ENCODE data around the gene TRIM10.
"Not testable (repeated sequence)": the region's sequence is repeated elsewhere in the genome, so short reads cannot be mapped to it uniquely, and the experiment has no call there.

TRIM10 gene

DNA sequence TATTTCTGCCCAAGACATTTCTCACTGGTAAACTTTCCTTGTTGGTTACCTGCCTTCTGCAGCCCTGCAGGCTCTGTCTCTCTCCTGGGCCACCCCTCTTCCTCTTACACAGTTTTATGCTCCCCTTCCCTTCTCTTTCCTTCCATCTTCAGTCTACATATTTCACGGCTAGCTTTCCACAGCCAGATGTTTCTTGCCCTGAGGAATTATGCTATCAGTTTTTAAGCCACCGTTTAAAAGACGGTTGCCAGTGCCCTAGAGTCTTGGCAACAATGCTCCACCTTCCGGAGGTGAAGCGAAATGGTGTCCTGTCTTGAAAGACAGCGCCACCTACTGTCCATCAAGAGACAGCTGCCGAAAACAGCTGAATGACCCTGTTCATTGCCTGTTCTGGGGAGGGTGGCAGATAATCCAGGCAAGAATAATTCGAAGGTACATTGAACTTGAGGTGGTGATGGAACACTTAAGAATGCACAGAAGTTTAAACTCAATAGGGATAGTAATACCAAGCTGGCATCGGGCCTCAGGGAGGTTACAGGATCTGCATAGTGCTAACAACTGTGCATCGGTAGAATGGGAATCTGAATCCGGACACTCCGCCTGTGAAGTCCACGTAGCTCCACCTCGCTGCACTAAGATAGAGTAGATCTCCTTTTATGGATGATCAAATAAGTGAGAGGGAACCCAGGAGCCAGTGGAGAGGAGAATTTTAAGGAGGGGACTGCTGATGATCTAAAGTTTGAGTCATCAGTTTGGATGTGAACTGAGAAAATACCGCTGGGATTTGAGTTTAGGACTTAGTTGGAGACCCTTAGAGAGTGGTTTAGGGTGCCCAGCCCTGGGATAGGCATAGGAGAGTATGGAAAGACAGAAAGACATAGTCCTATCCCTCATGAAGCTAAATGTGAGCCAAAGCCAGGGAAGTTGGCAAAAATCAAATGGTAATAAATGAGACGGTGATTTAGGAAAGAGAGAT, 29.8 kb downstream of the TRIM10 start:
- in situ Hi-C loops (cut with HindIII; ENCODE audit: low sequenced_read_pairs): no loop called here

DNA sequence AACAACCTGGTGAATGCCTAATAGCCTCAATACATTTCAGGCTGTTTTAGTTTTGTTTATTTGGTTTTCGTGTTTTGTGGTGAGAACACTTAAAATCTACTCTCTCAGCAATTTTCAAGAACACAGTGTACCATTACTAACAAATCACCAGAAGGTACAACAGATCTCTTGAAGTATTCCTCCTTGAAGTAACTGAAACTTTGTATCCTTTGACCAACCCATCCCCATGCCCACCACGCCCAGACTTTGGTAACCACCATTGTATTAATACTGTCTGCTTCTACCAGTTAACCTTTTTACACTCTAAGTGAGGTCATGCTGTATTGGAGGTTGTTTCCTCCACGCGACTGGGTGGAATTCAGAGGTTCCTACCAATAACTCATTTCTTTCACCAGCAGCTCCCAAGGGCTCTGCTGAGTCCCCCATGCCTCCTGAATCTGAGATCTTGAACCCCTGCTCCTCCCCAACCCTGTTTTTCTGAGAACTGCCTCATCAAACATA, 30.8 kb downstream of the TRIM10 start:
- in situ Hi-C loops (cut with HindIII; ENCODE audit: low sequenced_read_pairs): no loop called here

DNA sequence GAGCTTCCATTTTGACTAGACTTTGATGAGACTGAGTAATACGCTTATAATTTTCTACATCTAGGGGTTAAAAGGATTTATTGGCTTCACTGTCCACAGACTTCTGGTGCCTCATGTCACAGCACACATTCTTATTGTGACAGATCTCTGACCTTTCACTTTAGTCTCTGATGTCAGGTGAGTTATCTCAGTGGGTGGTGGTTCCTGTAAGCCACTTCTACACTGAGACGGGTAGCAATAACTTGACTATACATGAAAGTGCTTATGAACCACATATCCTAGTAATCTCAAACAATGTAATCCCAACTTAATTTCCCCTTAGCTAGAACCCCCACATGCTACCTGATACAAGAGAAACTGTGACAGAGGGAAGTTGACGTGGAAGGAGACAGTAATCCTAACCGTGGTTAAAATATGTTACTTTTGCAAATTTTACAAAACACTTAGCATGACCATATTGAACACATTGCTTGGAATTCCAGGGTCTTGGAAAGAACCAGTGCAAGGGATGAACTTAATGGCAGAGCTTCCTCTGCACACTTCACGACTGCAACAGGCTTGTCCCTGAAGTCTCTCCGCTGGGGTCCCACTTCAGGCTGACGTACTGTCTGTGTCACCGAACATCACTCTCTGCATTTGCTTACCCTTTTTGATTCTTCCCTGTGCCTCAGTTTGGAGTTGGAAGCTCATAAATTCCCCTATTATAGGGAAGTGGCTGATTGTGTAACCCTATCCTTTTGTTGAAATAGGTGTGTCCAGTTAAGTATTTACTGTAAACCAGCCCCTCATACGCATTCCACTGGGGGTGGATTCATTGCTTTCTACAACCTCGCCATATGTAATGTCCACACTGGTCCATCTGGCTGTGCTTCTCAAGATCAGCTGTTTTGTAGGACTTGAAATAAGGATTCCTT, 31.5 kb downstream of the TRIM10 start:
- in situ Hi-C loops (cut with HindIII; ENCODE audit: low sequenced_read_pairs): no loop called here

DNA sequence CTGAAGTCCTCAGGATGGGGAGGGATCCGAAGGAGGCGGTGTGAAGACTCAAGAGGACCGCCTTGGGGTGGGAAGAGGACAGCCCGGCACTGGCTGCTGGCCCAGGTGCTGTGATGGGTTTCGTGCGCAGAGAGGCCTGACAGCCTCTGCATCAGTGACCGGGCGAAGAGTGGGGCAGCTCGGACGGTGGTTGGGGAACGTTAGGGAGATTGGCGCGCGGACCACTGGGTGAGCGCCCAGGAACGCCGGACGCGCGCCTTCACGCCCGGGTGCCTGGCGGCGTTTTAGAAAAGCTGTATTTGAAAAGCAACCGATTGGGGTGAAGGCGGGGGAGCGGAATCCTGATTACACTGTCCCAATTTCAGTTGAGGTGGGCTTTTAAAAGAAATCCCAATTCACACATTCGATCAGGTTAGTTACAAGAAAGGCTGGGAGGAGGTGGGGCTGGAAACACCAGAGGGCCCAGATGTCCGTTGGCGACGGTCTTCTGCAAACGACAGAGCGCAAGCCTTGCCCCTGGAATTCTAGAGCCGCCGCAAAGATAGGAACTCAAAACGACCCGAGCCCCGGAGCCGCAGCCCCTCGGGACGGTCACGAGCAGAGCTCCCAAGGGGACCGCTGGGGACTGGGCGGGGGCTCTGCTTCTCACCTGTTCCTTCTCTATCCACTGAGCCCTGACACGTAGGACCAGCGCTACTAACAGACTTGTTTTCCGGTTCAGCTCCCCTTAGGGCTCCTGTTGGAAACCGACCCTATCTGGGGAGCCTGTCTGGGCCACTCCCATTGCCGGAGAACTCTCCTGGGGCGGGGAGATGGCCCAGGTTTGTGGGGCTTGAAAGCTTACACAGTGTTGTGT, 33.5 kb downstream of the TRIM10 start:
- in situ Hi-C loops (cut with HindIII; ENCODE audit: low sequenced_read_pairs): no loop called here

DNA sequence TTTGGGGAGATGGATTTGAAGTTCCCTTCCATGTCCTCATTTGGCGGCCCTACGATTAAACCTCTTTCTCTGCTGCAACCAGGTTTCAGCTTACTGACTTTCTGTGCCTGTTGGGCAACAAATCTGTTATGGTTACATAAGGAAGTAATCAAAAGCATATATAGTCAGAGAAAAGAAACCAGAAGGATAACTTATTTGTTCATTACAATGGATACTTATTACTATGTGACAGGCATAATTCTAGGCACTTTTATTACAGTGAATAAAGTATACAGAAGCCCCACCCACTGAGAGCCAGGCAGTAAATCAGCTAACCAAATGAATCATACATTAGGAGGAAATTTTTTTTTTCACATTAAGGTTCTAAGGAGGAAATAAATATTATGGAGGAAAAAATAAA, 38.5 kb downstream of the TRIM10 start:
- in situ Hi-C loops (cut with HindIII; ENCODE audit: low sequenced_read_pairs): no loop called here

DNA sequence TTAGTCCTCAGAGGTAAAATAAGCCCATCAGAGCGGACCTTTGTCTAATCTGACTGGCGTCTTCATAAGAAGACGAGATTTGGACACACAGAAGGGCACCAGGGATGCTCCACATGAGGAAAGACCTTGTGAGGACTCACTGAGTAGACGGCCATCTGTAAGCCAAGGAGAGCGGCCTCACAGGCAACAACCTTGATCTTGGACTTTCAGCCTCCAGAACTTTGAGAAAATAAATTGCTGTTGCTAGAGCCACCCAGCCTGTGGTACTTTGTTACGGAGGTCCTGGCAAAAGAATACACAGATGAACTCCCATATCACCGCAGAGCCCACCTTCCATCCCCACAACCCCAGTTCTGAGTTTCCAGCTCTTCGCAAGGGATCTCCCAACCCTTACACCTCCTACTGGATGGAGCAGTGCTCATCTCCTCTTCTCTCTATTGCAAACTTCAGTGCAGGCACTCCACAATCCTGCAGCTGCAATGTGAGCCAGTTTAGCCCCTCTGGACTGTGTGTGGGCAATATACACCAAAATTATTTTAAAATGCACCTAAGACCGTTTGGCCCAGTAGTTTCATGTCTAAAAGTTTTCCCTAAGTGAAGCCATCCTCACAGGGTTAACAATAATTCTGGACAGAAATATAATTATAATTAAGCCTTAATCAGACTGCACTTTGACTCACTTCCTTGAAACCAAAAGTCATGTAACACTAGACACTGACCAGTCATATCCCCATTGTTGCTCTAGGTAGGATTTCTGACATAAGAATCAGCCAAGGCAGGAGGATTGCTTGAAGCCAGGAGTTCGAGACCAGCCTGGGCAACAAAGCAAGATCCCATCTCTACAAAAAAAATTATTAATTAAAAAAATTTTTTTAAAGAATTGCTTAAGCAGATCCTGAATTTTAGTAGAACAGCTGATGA, 39.3 kb downstream of the TRIM10 start:
- in situ Hi-C loops (cut with HindIII; ENCODE audit: low sequenced_read_pairs): no loop called here

DNA sequence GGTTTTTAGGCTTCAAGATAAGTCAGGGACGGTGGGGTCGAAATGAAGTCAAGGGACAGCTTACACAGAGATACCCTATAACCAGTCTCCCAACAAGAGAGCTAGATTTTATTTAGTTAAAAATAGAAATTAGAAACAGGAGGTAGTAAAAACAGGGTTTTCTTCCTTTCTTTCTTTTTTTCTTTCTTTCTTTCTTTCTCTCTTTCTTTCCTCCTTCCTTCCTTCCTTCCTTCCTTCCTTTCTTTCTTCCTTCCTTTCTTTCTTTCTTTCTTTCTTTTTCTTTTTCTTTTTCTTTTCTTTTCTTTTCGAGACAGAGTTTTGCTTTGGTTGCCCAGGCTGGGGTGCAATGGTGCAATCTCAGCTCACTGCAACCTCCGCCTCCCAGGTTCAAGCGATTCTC, 42.3 kb downstream of the TRIM10 start:
- in situ Hi-C loops (cut with HindIII; ENCODE audit: low sequenced_read_pairs): not testable (repeated sequence)

DNA sequence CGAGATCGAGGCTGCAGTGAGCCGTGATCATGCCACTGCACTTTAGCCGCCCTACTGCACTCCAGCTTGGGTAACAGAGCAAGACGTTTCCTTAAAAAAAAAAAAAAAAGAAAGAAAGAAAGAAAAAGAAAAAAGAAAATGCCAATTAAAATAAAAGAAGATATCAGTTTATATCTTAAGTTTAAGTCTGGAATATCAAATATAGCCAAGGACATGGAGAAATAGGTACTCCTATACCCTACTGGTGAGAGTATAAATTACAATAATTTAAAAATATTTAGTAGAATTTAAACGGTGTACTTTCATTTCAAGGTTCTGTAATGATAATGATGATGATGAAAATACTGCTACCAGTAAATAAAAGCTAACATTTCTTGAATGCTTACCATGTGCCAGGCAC, 44.3 kb downstream of the TRIM10 start:
- in situ Hi-C loops (cut with HindIII; ENCODE audit: low sequenced_read_pairs): no loop called here

DNA sequence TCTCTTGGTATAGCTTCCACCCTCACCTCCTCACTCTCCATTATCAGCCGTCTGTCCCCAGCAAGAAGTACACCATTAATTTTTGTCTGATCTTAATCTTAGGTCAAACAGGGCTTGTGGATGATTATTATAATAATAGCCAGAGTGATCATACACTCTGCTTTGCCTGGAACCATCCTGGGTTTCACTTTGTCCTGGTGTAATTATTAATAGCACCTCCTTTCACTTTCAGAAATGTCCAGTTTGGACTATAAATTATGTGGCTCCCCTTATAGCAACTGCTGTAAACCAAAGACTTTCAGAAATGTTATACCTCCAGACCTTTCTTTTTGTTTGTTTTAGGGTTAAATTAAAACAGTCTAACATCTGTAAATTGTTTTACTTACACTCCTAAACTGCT, 47.2 kb downstream of the TRIM10 start:
- in situ Hi-C loops (cut with HindIII; ENCODE audit: low sequenced_read_pairs): no loop called here

DNA sequence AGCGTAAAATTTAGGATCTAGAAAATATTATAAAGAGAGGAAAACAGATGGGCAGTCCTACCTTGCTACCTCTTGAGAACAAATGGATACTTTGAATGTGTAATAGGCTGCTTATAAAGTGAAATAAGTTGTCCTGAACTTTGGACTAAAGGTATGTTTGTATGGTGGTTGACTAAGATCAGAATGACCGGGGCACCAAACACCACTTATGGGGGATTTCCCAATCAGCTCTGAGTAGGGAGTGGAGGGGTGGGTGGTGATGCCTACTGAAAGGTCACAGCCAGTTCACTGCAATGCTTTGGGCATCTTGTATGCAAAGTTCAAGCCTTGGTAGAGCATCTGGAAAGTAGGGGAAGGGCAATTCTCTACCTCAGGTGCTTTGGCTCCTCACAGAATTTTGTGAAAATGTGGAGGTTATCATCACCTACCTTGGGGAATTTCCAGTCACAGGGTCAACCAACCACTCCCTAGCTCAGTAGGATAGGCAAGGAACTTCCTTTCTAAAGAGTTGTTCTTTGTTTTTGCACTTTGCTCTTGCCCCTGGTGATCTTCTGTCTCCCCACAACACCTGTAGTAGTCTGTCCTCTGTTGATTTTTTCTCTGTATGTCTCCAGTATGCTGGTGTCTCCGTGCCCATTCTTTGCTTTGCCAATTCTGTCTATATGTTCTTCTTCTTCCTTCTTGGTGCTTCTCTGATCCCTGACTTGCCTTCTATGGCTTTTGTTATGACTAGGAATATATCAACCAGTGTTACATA, 47.8 kb downstream of the TRIM10 start, which contains the start of gene TRIM31:
TSS of gene TRIM31 (minus strand) at position 88 of the 757 bp plus-strand sequence. CDS start 285 bp downstream, outside the sequence.
- in situ Hi-C loops (cut with HindIII; ENCODE audit: low sequenced_read_pairs): no loop called here

DNA sequence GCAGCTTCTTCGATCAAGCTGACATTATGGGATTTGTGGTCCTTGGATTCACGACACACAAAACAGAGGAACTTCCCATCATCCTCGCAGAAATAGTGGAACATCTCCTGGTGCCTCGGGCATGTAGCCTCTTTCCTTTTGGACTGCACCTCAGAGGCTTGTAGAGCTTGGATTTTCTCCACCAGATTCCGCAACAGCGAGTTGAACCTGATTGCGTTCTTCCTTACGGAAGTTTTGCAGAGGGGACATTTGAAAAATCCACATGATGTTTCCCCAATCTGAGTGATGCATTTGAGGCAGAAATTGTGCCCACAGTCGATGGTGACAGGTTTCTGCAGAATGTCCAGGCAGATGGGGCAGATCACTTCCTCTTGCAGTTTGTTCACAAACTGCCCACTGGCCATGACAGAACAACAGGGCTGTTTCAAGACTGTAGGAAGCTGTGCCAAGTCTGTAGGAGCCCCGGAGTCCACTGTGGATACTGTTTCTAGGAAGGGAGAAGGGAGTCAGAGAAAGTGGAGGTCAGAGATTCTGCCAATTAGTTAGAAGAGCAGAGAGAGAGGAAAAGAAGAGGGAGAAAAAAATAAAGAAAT, 48.5 kb downstream of the TRIM10 start:
- in situ Hi-C loops (cut with HindIII; ENCODE audit: low sequenced_read_pairs): no loop called here

DNA sequence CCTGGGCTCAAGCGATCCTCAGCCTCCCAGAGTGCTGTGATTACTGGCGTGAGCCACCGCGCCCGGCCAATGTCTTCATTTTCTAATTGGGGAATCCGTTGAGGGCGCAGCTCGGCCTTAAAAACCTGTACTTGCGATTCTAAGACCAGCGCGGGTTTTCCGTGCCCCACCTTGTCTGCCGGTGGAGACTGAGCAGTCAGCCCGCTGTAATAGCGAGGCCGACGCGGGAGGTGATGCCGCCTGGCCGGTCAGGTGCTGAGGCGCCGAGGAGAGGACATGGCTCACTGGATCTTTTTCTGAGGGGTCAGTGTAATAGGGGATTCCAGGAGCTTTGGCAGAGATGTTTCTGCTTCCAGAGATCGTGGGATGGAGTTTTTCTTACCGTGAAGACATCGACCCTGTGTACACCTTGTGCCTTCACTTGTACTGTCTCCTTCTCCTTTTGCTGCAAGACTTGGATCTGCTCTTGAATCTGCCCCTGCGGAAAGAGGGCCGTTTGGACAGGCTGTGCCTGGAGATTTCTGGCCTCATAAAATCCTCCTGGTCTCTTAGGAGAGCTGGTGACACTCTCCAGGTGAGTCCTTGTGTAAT, 49.6 kb downstream of the TRIM10 start:
- in situ Hi-C loops (cut with HindIII; ENCODE audit: low sequenced_read_pairs): no loop called here

DNA sequence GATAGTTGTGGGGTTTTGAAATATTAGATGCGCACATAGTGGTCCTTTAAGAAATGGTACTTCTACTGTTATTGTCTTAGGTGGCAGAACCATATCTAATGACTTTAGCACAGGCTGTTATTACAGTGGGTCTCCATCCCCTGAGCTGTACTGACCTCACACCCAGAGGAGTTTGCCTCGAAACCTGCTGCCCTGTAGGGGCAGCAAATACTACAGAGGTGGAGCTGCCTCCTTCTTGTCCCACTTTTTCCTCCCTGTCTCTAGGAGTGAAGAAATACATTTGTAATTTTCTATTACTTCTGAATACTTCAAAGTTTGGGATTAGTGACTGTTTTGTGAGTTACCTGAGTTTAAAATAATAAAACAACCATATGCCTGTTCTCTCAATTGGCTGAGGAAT, 56.4 kb downstream of the TRIM10 start:
- in situ Hi-C loops (cut with HindIII; ENCODE audit: low sequenced_read_pairs): no loop called here

DNA sequence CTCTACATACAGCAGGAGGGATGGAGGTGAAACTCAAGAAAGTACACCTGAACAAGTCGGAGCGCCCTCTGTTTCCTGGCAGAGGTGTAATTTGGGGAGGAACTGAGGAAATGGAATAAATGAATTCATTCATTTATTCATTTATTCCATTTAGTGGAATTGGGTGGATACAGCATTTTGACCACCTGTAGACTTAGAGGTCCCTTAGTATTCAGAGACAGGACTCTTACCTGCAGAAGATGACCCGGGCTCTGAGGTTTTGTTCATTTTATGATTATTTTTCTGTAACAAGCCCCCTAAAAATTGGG, 57.2 kb downstream of the TRIM10 start:
- in situ Hi-C loops (cut with HindIII; ENCODE audit: low sequenced_read_pairs): no loop called here

DNA sequence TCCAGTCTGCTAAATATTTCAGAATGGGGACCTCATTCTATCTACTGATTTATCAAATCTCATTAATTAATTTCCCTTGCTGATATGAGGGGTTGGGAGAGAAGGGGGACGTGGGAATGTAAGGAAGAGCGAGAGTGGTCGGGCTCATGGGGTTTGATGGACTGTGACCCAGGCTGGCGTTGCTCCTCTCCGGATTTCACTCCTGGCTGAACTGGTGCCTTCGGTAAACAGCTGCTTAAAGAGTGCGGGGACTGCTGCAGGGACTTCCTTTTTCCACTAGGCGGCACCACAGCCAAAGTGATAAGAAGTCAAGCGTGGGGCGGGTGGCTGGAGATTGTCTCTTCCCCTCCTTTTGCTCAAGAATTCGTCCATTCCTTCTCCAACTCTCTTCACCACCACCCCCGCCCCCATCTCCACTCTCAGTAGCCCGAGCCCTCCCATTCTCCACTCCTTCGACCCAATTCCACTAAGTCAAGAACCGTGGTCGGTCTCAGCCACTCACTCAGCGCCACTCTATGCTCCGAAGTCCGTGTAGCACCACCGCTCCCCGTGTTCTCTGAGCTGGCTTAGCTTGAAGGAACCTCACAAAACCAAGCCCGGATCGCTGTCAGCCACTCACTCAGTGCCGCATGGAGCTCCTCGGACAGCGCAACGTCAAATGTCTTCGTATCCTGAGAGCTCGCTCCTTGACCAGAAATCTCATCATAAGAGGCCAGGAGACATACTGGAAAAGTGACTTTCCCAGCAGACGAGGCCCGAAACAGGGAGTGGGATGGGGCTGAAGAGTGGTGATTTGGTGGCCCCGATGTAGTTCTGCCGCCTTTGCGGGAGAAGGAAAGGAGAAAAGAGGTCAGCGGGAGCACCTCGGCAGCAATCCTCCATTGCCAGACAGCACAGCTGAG, 57.8 kb downstream of the TRIM10 start:
- in situ Hi-C loops (cut with HindIII; ENCODE audit: low sequenced_read_pairs): no loop called here

DNA sequence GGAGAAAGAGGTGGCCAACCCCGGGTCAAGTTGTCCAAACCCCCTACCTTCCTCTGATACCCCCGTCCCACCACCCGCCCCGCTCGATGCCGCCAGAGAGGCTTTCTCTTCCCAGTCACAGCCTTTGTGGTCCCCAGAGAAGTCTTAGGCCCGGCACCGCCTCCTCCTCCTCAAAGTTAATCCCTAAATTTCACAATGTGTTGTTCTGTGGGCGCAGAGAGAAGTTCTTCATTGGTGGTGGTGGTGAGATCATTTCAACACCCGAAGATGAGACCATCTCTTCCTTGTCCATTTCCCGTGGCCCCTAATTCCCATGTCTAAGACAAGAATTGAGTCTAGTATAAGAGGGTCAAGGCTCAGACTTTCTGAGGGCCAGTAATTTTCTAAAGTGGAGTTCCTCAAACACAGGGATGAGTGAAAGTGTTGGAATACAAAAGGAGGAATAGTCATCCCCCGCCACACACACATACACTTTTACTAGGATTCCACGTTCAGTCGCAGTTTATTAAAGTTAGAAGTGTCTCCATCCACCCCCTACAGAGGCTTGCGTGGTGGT, 58.5 kb downstream of the TRIM10 start:
- in situ Hi-C loops (cut with HindIII; ENCODE audit: low sequenced_read_pairs): no loop called here
